GM18511 (cell line): ENCODE measurements around the gene GTF2A2.

Source experiments
- ATAC-seq: cut with Tn5 transposase; IDR thresholded peaks from one replicate; pipeline ENCODE4 v1.9.1; 2021; ENCODE audit warnings: mild to moderate bottlenecking, moderate library complexity; ENCODE audit not compliant: unreplicated experiment

GTF2A2 gene

GRCh38 chr15:59609730-59610712 is 47.3 kb downstream of the GTF2A2 start:
- ATAC-seq = no peak

GRCh38 chr15:59605994-59606393 is 51.3 kb downstream of the GTF2A2 start:
- no peak for ATAC-seq

GRCh38 chr15:59598461-59598860 is 58.9 kb downstream of the GTF2A2 start:
- ATAC-seq = no peak

GRCh38 chr15:59596640-59597039 is 60.7 kb downstream of the GTF2A2 start:
- no peak for ATAC-seq

GRCh38 chr15:59595434-59595915 is 61.8 kb downstream of the GTF2A2 start:
- no peak for ATAC-seq

GRCh38 chr15:59594991-59595390 is 62.3 kb downstream of the GTF2A2 start:
- no peak for ATAC-seq

- ATAC-seq = no peak
Observed at GRCh38 chr15:59594493-59594942, 62.8 kb downstream of the GTF2A2 start.

- ATAC-seq = no peak
Observed at GRCh38 chr15:59591356-59591755, 66.0 kb downstream of the GTF2A2 start.

GRCh38 chr15:59590027-59590426 is 67.3 kb downstream of the GTF2A2 start:
- no peak for ATAC-seq
